Limb (tissue), 2 donors: ENCODE results near the gene GABPB1.

Experiments
- DNase-seq, 2 donors: peaks; one replicate each; pipeline ENCODE4 v3.0.0-alpha.2; 2016; ENCODE audit errors: extremely low spot score in 2 of 2

The GABPB1 gene

GRCh38 chr15:50244959-50245624 is 109.9 kb downstream of the GABPB1 start:
- no peak for DNase-seq

GRCh38 chr15:50244153-50244552 is 110.8 kb downstream of the GABPB1 start:
- DNase-seq: no peak

GRCh38 chr15:50241684-50242450 is 113.1 kb downstream of the GABPB1 start:
- DNase-seq: no peak

GRCh38 chr15:50238255-50238654 is 116.7 kb downstream of the GABPB1 start:
- no peak for DNase-seq

GRCh38 chr15:50236433-50236832 is 118.6 kb downstream of the GABPB1 start:
- no peak for DNase-seq

GRCh38 chr15:50235794-50236193 is 119.2 kb downstream of the GABPB1 start:
- no peak for DNase-seq

GRCh38 chr15:50234764-50235163 is 120.2 kb downstream of the GABPB1 start:
- DNase-seq: no peak

- DNase-seq: no peak
Observed at GRCh38 chr15:50233192-50233736, 121.7 kb downstream of the GABPB1 start.

GRCh38 chr15:50232791-50233190 is 122.2 kb downstream of the GABPB1 start:
- no peak for DNase-seq

- no peak for DNase-seq
Observed at GRCh38 chr15:50231761-50232160, 123.2 kb downstream of the GABPB1 start.

GRCh38 chr15:50229336-50229735 is 125.7 kb downstream of the GABPB1 start:
- no peak for DNase-seq

GRCh38 chr15:50228866-50229265 is 126.1 kb downstream of the GABPB1 start:
- no peak for DNase-seq

- DNase-seq: no peak
Observed at GRCh38 chr15:50227076-50227475, 127.9 kb downstream of the GABPB1 start.

- DNase-seq: no peak
Observed at GRCh38 chr15:50225938-50226337, 129.1 kb downstream of the GABPB1 start.
